ENCODE data around the gene ZMIZ1. TPM values are rescaled to one million over a fixed set of nuclear protein-coding genes. Genes with fewer than 3 reads are reported as not detected.

ZMIZ1 gene
- total RNA-seq, 1 experiment from 2014 or later: 28.4 TPM

DNA sequence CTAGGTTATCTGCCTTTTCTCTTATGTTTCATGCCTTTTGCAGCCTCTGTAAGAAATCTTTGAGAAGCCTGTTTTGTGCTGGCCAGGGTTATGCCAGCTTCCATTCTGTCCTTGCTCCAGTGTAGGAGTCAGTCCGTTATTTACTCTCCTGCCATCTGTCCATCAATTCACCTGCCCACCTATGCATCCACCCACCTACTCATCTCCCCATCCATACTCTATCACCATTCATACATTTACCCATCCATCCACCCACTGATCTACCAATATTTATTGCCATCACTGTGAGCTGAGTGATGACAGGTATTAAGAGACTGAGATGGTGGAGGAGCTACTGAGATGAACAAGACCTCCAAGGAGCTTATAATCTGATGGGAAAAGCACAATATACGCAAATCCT, 265.8 kb downstream of the ZMIZ1 start:
- intact Hi-C loops (cut with micrococcal nuclease): no loop called here
- Histone ChIP-seq H2AFZ (ENCODE audit: low read depth, low read length, poor library complexity, severe bottlenecking) (no peak overlapping the region), H3K36me3 (ENCODE audit: control insufficient read depth in 1 of 2, insufficient read depth in 2 of 2, low read length in 2 of 2) (no peaks in the 10 kb centered on the region), H3K4me2 (ENCODE audit: low read length) (no peak overlapping the region), H3K27me3 (ENCODE audit: insufficient read depth, low read length) (no peaks in the 10 kb centered on the region), H3K9me3 (ENCODE audit: control insufficient read depth in 1 of 2, insufficient read depth in 1 of 2, low read depth in 1 of 2, low read length in 2 of 2) (no peaks in the 10 kb centered on the region), H3K79me2 (ENCODE audit: insufficient read depth, low read length) (no peaks in the 10 kb centered on the region), H3K9me2 (ENCODE audit: insufficient read depth) (no peaks in the 10 kb centered on the region), H3K27ac (ENCODE audit: low read depth, low read length) (no peak overlapping the region), H3K4me3 (replicated peaks in 1 of 2; ENCODE audit: low read depth in 1 of 2, low read length in 2 of 2) (no peak overlapping the region), H3K9ac (ENCODE audit: low read length) (no peak overlapping the region), H3K4me1 (ENCODE audit: control insufficient read depth in 1 of 2, insufficient read depth in 2 of 2, low read length in 2 of 2) (peaks cover 0 to 31% of the 10 kb centered on the region in 2 experiments; a peak in 2 of 4 replicates), H4K20me1 (ENCODE audit: insufficient read depth) (no peaks in the 10 kb centered on the region)
- ChIA-PET POLR2A (no interaction called here), CTCF (interaction anchor here (1.6 kb wide), 1 partner anchor 12 kb away, joined by 3 read pairs; no protein-coding TSS in a partner anchor), RAD21 (ENCODE audit: low non-redundant PET in 1 of 2, low total read pairs in 2 of 2, uncharacterized antibody in 2 of 2, unreplicated experiment in 2 of 2) (no interaction called here)
- no peak for ATAC-seq
- no TSS peak for BruUV-seq (replicated peaks)
- TF ChIP-seq RAD21 (IDR thresholded peaks at IDR 0.05; ENCODE audit: low read depth) (no peak), SRF (IDR thresholded peaks at IDR 0.05; ENCODE audit: low read depth) (no peak), EZH2 (IDR thresholded peaks at IDR 0.05) (no peak), ELF1 (IDR thresholded peaks at IDR 0.05; ENCODE audit: borderline replicate concordance, low read depth) (no peak), ZNF274 (IDR thresholded peaks at IDR 0.05; ENCODE audit: low read depth, low read length) (no peak), ZFX (IDR thresholded peaks at IDR 0.05) (no peak), SIN3A (IDR thresholded peaks at IDR 0.05; ENCODE audit: low read depth) (no peak)
- no peak for DNase-seq (ENCODE audit: low read depth, low spot score)

GRCh38 chr10:79335094-79335469, 266.3 kb downstream of the ZMIZ1 start:
- no peaks in the 10 kb centered on the region for H3K27me3 ChIP-seq (ENCODE audit: insufficient read depth, low read length)
- ChIA-PET CTCF (no interaction called here), POLR2A (no interaction called here), RAD21 (ENCODE audit: low non-redundant PET in 1 of 2, low total read pairs in 2 of 2, uncharacterized antibody in 2 of 2, unreplicated experiment in 2 of 2) (no interaction called here)
- TF ChIP-seq JUND (IDR thresholded peaks at IDR 0.05) (no peak), POLR2AphosphoS5 (IDR thresholded peaks at IDR 0.05; ENCODE audit: low read depth, low read length) (no peak), POLR2A (IDR thresholded peaks at IDR 0.05; ENCODE audit: borderline replicate concordance, extremely low read depth, insufficient read depth, insufficient read length) (no peak), RAD21 (IDR thresholded peaks at IDR 0.05; ENCODE audit: low read depth) (no peak), EZH2phosphoT487 (IDR thresholded peaks at IDR 0.05; ENCODE audit: borderline replicate concordance) (no peak), FOSL1 (IDR thresholded peaks at IDR 0.05; ENCODE audit: low read depth) (no peak), ZNF274 (IDR thresholded peaks at IDR 0.05; ENCODE audit: low read depth, low read length) (no peak), ZFX (IDR thresholded peaks at IDR 0.05) (no peak)
- TF ChIP-seq, protein P1, sequence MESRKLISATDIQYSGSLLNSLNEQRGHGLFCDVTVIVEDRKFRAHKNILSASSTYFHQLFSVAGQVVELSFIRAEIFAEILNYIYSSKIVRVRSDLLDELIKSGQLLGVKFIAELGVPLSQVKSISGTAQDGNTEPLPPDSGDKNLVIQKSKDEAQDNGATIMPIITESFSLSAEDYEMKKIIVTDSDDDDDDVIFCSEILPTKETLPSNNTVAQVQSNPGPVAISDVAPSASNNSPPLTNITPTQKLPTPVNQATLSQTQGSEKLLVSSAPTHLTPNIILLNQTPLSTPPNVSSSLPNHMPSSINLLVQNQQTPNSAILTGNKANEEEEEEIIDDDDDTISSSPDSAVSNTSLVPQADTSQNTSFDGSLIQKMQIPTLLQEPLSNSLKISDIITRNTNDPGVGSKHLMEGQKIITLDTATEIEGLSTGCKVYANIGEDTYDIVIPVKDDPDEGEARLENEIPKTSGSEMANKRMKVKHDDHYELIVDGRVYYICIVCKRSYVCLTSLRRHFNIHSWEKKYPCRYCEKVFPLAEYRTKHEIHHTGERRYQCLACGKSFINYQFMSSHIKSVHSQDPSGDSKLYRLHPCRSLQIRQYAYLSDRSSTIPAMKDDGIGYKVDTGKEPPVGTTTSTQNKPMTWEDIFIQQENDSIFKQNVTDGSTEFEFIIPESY (IDR thresholded peaks at IDR 0.05; ENCODE audit: extremely low read depth, insufficient replicate concordance, low read length): no peak
- H3K4me1 ChIP-seq (ENCODE audit: control insufficient read depth in 1 of 2, insufficient read depth in 2 of 2, low read length in 2 of 2): peaks cover 0 to 27% of the 10 kb centered on the region in 2 experiments; a peak in 2 of 4 replicates
- intact Hi-C loops (cut with micrococcal nuclease): no loop called here
- H3K4me2 ChIP-seq (ENCODE audit: low read length): no peak overlapping the region
- no peaks in the 10 kb centered on the region for H3K36me3 ChIP-seq (ENCODE audit: control insufficient read depth in 1 of 2, insufficient read depth in 2 of 2, low read length in 2 of 2)
- H3K27ac ChIP-seq (ENCODE audit: low read depth, low read length): no peak overlapping the region
- no peaks in the 10 kb centered on the region for H3K79me2 ChIP-seq (ENCODE audit: insufficient read depth, low read length)
- ATAC-seq (no peak), DNase-seq (ENCODE audit: low read depth, low spot score) (no peak)
- no peak overlapping the region for H2AFZ ChIP-seq (ENCODE audit: low read depth, low read length, poor library complexity, severe bottlenecking)
- H4K20me1 ChIP-seq (ENCODE audit: insufficient read depth): no peaks in the 10 kb centered on the region
- H3K9me2 ChIP-seq (ENCODE audit: insufficient read depth): no peaks in the 10 kb centered on the region
- no peak overlapping the region for H3K4me3 ChIP-seq (replicated peaks in 1 of 2; ENCODE audit: low read depth in 1 of 2, low read length in 2 of 2)
- H3K9ac ChIP-seq (ENCODE audit: low read length): no peak overlapping the region
- BruUV-seq (replicated peaks): no TSS peak
- H3K9me3 ChIP-seq (ENCODE audit: control insufficient read depth in 1 of 2, insufficient read depth in 1 of 2, low read depth in 1 of 2, low read length in 2 of 2): no peaks in the 10 kb centered on the region
